Loucy (cell line): ENCODE data around the gene GNB1L.

ENCODE experiments used
- H2AFZ ChIP-seq: fragments of 200-600 bp; sonication (generic); 2 replicates; pipeline ENCODE4 v1.6.0; 2016; ENCODE audit warnings: antibody characterized with exemption, mild to moderate bottlenecking, low read length, moderate library complexity
- H3F3A ChIP-seq: fragments of 200-600 bp; 2 replicates; pipeline ENCODE4 v1.6.0; 2016; ENCODE audit warnings: antibody characterized with exemption, low read depth, mild to moderate bottlenecking
- H3K27me3 ChIP-seq: fragments of 200-600 bp; sonication (generic); 2 replicates; pipeline ENCODE4 v1.6.1; 2014; ENCODE audit warnings: low read length, mild to moderate bottlenecking; ENCODE audit not compliant: insufficient read depth, poor library complexity, severe bottlenecking
- H3K36me3 ChIP-seq: fragments of 200-600 bp; sonication (generic); 2 replicates; pipeline ENCODE4 v1.6.1; 2016; ENCODE audit warnings: low read length; ENCODE audit not compliant: insufficient read depth
- H3K4me1 ChIP-seq: fragments of 200-600 bp; sonication (generic); 2 replicates; pipeline ENCODE4 v1.5.1; 2014; ENCODE audit warnings: low read length, mild to moderate bottlenecking; ENCODE audit not compliant: insufficient read depth, poor library complexity, severe bottlenecking
- H3K4me2 ChIP-seq: fragments of 200-600 bp; sonication (generic); 2 replicates; pipeline ENCODE4 v1.6.0; 2014; ENCODE audit warnings: antibody characterized with exemption, low read length, low read depth, mild to moderate bottlenecking; ENCODE audit not compliant: poor library complexity, severe bottlenecking
- H3K4me3 ChIP-seq: fragments of 200-600 bp; sonication (generic); 2 replicates; pipeline ENCODE4 v1.5.1; 2014; ENCODE audit warnings: low read length, mild to moderate bottlenecking, mixed read lengths; ENCODE audit not compliant: poor library complexity, severe bottlenecking
- H3K79me2 ChIP-seq: fragments of 200-600 bp; sonication (generic); 2 replicates; pipeline ENCODE4 v1.6.1; 2014; ENCODE audit warnings: low read length; ENCODE audit not compliant: insufficient read depth
- H3K9ac ChIP-seq: fragments of 200-600 bp; sonication (generic); 2 replicates; pipeline ENCODE4 v1.6.0; 2014; ENCODE audit warnings: mild to moderate bottlenecking, low read depth, low read length, moderate library complexity; ENCODE audit not compliant: poor library complexity, severe bottlenecking
- H3K9me2 ChIP-seq: fragments of 200-600 bp; sonication (generic); replicated peaks from 2 replicates; pipeline ENCODE4 v1.6.1; 2016; ENCODE audit warnings: low read depth, low read length, mixed read lengths
- H3K9me3 ChIP-seq: fragments of 200-600 bp; sonication (generic); 2 replicates; pipeline ENCODE4 v1.6.1; 2014; ENCODE audit warnings: mild to moderate bottlenecking, antibody characterized with exemption, low read length, low read depth; ENCODE audit not compliant: insufficient read depth
- H4K20me1 ChIP-seq: fragments of 200-600 bp; sonication (generic); 2 replicates; pipeline ENCODE4 v1.6.0; 2014; ENCODE audit warnings: antibody characterized with exemption, low read length, mild to moderate bottlenecking; ENCODE audit not compliant: insufficient read depth, poor library complexity, severe bottlenecking
- CTCF ChIP-seq: fragments of 200-600 bp; sonication (generic); conservative IDR thresholded peaks from 2 replicates; pipeline ENCODE4 v1.5.1; 2014; ENCODE audit warnings: mild to moderate bottlenecking, antibody characterized with exemption, low read length
- EZH2phosphoT487 ChIP-seq: fragments of 200-600 bp; IDR thresholded peaks from 2 replicates; pipeline ENCODE4 v1.6.1; 2018; ENCODE audit warnings: antibody characterized with exemption, mild to moderate bottlenecking, moderate library complexity, borderline replicate concordance

Gene GNB1L

GRCh38 chr22:19757985-19758895, 96.4 kb downstream of the GNB1L start:
- H3K9me2 ChIP-seq = no peaks in the 10 kb centered on the region
- no peaks in the 10 kb centered on the region for H3K36me3 ChIP-seq
- H3K79me2 ChIP-seq = no peaks in the 10 kb centered on the region
- no peaks in the 10 kb centered on the region for H3K27me3 ChIP-seq
- H2AFZ ChIP-seq = no peak overlapping the region
- no peaks in the 10 kb centered on the region for H4K20me1 ChIP-seq
- H3K4me3 ChIP-seq = no peak overlapping the region
- no peaks in the 10 kb centered on the region for H3F3A ChIP-seq
- H3K9me3 ChIP-seq = no peaks in the 10 kb centered on the region
- no peak for TF ChIP-seq CTCF
- no peak for TF ChIP-seq EZH2phosphoT487
- no peak overlapping the region for H3K9ac ChIP-seq
- no peaks in the 10 kb centered on the region for H3K4me1 ChIP-seq
- no peak overlapping the region for H3K4me2 ChIP-seq

- H3F3A ChIP-seq = no peaks in the 10 kb centered on the region
- no peaks in the 10 kb centered on the region for H4K20me1 ChIP-seq
- no peak overlapping the region for H2AFZ ChIP-seq
- no peaks in the 10 kb centered on the region for H3K9me3 ChIP-seq
- no peaks in the 10 kb centered on the region for H3K9me2 ChIP-seq
- no peaks in the 10 kb centered on the region for H3K79me2 ChIP-seq
- no peaks in the 10 kb centered on the region for H3K27me3 ChIP-seq
- no peak overlapping the region for H3K4me2 ChIP-seq
- H3K9ac ChIP-seq = no peak overlapping the region
- no peaks in the 10 kb centered on the region for H3K4me1 ChIP-seq
- no peak overlapping the region for H3K4me3 ChIP-seq
- H3K36me3 ChIP-seq = no peaks in the 10 kb centered on the region
- no peak for TF ChIP-seq CTCF
- TF ChIP-seq EZH2phosphoT487 = no peak
These were observed 97.3 kb downstream of the GNB1L start for GRCh38 chr22:19757140-19757984.

- H3K27me3 ChIP-seq = no peaks in the 10 kb centered on the region
- H3K9me2 ChIP-seq = no peaks in the 10 kb centered on the region
- no peaks in the 10 kb centered on the region for H3K79me2 ChIP-seq
- H3K4me2 ChIP-seq = no peak overlapping the region
- no peaks in the 10 kb centered on the region for H3K36me3 ChIP-seq
- no peaks in the 10 kb centered on the region for H3F3A ChIP-seq
- H4K20me1 ChIP-seq = no peaks in the 10 kb centered on the region
- H3K4me3 ChIP-seq = no peak overlapping the region
- H2AFZ ChIP-seq = no peak overlapping the region
- no peaks in the 10 kb centered on the region for H3K4me1 ChIP-seq
- no peak for TF ChIP-seq CTCF
- H3K9ac ChIP-seq = no peak overlapping the region
- H3K9me3 ChIP-seq = no peaks in the 10 kb centered on the region
These were observed 98.2 kb downstream of the GNB1L start for GRCh38 chr22:19756288-19757128.
